CD4-positive, alpha-beta T cell treated with Interleukin-17A for 1 hour (primary cell): ENCODE results near the gene ARSI.

ENCODE experiments used
- DNase-seq: peaks from one replicate; pipeline ENCODE4 v3.0.0-alpha.2; 2020

Gene ARSI

DNA sequence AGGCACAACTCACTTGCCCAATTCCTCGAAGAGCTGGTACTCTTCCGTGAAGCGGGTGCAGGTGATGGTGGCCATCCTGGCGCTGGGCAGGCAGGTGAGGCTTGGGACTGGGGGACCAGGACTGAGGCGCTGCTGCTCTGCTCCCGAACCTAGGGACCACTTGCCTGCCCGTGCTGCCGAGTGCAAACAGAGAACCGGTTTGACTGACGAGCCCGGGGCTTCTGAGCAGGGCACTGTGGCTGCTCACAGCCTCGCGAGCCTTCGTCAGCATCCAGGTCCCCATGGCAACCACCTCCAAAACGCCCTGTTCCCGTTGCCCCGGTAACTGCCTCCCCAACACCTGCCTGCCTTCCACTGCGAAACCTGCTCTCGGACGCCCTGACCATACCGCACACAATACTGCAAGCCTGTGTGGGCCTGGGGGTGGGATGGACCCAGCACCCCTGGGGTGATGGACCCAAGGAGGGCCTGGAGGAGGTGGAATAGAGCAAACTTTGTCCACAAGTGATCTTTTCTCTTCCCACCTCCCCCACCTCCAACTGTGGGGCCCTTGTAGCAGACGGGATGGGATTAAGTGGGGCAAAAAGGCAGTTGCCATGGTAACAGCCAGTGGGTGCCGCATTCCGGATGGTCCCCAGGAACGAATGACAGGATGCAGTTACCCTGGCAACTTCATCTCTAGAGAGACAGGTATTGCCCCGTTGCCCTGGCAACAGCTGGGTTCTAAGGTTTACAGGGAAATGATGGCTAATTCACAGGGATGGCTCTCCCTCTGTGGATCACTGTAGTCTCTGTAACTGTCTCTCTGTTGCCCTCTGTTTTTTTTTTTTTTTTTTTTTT, 12.9 kb downstream of the ARSI start, which contains the start of gene CAMK2A:
CAMK2A (minus strand) TSS at position 223 of the 840 bp plus-strand sequence; CDS start at position 75, 148 bp downstream.
- DNase-seq, result no peak

DNA sequence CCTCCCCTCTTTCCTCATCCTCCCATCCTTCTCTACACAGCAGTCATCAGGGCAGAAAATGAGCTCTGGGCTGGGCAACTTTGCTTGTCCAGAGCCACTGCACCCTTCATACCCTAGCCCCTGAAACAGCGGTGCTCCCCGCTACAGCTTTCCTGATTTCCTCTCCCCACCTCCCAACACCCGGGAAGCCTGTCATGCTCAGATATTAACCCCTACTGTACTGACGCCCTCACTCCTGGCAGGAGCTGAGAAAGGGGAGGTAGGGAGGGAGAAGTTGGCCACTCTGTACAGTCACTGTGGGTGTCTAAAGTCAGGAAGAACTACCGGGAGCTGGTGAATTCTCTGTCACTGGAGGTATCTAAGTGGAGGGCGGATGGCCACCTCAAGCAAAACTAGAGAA, 13.9 kb downstream of the ARSI start:
- DNase-seq, result no peak

DNA sequence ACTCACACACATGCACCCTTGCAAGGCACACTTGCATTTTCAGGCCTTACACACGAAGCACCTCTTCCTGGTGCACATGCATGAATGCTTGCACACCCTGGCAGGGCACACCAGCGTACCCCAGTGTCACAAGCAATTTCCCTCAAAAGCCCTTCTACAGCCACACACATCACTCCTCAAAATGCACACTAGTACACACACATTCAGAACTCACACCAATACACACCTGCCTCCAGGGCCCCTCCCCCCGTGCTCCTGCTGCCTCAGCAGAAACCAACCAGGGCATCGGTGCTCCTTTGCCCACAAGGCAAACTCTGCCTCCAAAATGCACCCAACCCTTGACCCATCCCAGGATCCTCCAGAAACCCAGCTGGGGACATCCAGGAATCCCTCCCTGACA, 14.3 kb downstream of the ARSI start:
- no peak for DNase-seq

DNA sequence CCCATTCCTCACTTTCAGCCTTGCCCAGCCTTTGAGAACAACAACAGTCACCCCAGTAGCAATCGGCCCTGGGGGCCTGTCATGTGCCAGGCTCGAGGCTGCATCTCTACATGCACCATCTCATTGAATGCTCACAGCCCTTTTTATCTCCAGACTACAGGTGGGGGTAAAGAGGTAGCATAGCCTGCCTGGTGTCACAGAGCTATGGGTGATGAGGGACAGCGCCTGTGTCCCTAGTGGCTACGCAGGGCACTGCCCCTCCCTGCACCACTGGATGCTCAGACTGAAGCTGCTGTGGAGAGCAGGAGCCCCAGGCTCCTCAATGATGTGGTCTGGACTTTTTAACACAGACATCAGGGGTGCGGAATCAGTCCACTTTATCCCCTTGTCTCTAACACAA, 15.9 kb downstream of the ARSI start:
- no peak for DNase-seq

DNA sequence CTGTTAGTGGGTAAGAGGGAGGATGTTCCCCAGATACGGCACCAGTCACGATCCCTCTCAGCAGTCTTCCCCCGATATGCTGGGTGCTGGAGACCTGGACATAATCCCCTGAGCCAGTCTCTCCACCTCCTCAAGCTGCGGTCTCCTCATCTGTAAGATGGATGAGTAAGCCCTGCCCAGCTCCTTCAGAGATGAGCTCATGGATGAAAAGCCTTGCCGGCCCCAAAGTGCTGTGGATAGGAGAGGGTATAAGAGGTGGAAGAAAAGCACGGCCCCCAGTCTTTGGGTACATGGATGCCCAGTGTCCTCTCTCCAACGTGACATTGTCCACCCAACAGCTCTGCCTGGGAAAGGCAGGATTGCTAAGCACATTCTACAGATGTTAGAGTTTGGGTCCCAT, 17.6 kb downstream of the ARSI start:
- no peak for DNase-seq

DNA sequence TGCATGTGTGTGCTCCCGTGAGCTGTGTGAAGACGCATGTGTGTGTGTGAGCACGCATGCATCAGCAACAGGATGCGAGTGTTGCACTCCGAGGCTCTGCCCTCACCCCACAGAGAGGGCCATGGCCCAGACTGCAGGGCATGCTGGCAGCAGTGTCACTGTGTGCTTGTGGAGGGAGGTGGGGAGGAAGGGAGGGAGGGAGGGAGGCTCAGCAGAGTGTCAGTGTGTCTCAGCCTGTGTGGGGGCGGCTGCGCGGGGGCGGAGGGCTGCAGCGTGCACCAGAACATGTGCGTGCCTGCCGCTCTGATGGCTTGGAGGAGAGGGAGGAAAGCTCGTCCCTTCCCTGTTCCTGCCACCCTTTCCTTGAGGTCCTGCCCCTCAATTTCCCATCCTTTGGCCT, 18.4 kb downstream of the ARSI start:
- no peak for DNase-seq

DNA sequence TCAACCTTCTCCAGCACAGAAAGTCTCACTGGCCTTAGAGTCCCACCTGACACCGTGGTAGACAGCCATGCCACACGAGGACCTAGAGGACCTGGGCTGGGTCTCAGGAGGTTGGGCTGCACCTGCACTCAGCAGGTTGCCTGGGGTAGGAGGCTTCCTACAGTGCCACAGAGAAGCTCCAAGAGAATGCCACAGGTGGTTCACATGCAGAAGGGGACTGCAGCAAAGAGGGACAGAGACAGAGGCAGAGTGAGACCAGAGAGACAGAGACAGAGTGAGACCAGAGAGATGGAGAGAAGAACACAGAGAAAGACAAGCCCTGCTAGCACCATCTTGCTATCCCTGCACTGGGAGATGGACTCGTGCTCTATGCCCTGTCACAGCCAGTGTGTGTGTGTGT, 18.8 kb downstream of the ARSI start:
- DNase-seq, result no peak

DNA sequence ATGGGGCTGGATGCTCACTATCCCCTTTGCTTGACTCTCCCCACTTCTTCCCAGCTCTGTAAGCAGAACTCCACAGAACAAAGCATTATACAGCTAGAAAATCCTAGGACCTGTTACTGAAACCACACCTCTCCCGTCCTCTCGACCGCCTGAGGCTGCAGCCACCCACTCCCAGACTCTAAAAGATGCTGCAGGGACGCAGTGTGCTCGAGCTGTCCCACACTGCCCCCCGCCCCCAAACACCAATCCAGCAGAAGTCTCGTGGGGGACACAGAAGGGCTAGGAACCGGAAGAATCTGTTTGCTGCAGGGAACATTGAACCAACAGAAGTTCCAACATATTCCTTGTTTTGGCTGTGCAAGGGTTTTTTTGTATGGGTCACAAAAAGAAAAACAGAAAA, 20.7 kb downstream of the ARSI start:
- DNase-seq, result no peak

DNA sequence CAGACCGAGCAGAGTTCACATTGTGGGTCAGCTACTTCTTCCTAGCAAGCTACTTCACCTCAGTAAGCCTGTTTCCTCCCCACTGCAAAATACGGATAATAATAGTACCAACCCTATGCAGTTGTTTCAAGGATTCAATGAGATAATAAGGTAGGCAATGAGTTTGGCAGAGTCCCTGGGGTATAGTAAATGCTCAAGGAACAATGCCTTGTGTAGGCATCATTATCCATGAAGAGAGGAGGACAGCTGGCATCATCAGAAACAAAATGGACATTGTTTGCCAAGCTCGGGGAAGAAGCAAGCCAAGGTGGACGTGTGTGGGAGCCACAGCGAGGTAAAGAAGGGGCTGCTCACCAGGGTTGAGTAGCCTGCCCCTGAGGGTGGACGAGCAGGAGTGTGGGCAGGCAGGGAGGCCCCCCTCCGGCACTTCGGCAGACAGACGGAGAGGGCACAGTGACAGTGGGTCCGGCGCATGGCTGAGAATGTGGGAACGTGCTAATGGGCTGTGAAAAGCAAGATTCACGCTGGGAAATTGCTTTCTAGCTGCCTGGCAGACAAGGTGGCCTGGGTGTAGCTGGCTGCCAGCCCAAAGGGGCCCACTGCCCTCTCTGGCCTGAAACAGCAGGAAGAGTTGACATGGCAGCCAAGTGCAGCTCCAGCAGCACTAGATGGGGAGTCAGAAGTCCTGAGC, 23.2 kb downstream of the ARSI start:
- DNase-seq, result no peak

DNA sequence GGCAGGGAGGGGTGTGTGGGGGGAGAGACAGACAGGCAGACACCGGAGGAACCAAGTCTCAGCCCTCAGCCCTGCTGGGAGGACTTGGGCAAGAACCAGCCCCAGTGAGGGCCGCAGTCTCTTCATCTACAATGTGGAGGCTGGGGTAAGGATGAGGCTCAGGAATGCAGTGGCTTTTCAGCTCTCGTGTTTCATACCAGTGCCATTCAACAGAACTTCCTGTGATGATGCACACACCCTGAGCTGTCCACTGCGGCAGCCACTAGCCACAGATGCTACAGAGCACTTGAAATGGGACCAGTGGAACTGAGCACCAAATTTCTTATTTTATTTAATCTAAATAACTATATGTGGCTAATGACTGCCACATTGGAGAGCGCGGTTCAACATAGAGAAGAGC, 23.8 kb downstream of the ARSI start:
- no peak for DNase-seq

DNA sequence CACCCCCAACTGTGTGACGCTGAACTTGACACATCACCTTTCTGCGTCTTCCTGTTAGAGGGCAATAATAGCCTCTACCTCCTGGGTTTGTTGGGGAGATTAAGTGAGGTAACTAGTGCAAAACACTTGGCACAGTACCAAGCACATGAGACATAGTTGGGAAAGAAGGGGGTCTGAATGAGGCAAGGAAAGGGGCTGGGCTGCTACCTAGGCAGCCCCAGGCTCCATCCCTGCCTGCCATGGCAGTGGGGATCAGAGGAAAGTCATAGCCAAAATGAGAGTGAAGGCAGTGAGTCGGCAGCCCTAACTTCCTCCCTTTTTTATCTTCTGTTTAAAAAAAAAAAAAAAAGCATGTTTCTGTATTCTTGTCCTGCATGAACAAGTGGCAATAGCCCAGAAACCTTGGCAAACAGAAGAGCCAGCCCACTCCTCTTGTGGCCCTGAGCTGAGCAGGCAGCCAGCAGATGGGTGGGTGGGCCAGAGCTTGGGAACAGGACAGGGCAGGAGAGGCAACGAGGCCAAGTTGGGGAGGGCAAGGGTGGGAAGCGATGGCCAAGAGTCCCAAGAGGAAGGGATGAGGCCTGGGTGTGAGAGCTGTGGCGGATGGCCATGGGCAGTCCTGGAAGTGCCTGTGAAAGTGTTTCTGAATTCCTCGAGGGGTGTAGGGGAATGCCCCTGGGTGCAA, 24.5 kb downstream of the ARSI start:
- DNase-seq, result no peak

DNA sequence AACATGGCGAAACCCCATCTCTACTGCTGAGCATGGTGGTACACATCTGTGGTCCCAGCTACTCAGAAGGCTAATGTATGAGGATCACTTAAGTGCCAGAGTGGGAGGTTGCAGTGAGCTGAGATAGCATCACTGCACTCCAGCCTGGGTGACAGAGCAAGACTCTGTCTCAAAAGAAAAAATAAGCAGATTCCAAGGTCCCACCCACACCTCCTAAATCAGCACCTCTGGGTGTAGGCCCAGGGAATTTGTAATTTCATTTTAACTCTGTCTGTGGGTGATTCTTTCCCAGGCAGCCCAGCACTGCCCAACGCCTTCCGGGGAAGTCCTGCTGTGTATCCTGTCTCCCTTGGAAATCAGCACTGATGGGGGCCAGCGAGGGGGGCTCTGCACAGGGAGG, 25.7 kb downstream of the ARSI start:
- no peak for DNase-seq

DNA sequence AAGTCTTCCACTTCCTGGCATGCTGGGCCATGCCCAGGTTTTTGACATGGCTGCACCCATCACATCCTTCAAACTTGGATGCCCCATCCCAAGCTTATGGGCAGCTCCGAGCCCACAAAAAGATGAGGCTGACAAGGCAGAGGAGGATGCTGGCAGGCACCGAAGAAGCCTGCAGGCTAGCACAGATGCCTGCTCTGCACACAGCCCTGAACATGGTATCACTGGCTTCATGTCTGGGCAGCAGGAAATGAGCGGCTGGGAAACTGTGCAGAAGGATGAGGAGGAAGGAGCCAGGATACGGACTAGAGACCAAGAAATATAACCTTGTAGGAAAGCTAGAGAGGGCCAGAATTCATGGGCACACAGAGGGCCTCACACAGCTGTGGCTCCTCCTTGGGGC, 27.9 kb downstream of the ARSI start:
- DNase-seq, result no peak

DNA sequence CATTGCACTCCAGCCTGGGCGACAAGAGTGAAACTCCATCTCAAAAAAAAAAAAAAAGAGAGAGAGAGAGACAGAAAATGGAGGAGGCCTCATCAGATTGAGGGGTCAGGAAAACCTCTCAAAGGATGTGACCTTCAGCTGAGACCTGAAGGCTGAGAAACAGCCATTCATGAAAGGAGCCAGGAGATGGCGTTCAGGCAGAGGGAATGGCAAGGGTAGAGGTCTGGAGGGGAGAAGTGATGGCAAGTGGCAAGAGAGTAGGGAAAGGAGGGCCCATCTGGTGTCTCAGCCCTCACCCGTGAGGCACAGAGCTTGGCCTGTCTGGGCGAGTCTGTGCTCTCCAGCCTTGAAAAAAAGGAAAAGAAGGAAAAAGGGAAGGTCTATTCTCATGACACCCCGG, 30.2 kb downstream of the ARSI start:
- DNase-seq, result peak; percentile 15

DNA sequence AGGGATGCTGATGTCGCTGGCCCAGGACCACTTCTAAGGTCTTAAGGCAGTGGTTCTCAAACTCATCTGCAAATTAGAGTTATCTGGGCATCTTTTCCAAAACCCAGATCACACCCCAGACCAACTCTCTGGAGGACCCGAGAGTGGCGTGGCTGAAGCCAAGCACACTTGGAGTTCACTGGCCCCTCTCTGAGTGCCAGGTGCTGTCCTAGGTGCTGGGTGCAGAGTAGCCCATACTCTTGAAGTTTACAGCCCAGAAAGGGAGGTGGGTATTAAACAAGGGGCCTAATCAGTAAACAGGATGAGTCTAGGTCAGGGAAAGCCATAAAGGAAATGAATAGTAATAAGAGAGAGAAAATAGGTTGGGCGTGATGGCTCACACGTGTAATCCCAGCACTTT, 30.8 kb downstream of the ARSI start:
- no peak for DNase-seq

DNA sequence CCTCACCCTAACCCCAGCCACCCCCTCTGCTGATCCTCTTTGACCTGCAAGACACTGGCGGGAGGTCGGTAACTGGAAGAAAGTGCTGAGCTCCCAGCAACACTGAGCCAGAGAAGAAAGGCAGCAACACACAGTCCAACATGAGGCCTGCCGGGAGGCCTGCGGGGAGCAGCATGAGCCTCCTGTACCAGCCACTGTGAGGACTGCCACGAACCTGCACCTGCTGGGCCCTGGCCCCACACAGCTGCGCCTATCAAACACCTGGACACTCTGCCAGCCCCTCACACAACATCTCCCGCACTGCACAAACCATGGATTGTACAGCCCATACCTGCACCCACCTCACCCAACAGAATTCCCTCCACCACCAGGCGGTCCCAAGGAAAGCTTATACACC, 31.4 kb downstream of the ARSI start:
- no peak for DNase-seq

DNA sequence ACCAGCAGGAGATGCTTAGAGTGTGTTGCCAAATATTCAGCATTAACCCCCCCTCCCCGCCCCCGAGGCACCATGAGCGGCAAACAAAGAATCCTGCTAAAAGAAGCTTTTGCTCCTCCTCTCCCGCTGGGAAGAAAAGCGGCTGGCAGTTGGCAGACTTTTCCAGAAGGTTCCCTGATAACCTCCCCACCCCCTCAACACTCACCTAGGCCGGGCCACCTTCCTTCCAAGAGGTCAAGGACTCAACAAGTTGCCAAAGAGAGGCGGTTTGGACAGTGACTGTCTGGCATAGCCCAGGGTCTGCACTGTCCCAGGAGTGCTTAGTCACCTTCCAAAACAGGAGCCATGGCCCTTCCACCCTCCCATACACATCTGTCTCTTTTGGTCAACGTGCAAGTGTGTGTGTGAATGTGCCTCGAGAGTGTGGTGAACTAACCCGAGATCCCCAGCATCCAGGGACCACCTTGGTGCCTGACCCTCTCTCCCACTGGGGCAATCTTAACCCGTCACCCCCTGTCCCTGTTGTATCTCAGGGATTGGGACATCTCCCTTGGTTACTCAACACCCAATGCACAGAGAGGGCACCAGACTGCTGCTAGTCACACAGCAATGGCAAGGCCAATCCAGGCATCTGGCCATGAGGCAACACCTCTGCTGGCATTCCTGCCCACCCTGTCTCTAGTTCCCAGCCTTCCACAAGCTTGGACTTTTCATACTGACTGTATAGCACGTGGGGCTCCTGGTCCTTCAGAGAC, 32.0 kb downstream of the ARSI start:
- DNase-seq, result no peak

DNA sequence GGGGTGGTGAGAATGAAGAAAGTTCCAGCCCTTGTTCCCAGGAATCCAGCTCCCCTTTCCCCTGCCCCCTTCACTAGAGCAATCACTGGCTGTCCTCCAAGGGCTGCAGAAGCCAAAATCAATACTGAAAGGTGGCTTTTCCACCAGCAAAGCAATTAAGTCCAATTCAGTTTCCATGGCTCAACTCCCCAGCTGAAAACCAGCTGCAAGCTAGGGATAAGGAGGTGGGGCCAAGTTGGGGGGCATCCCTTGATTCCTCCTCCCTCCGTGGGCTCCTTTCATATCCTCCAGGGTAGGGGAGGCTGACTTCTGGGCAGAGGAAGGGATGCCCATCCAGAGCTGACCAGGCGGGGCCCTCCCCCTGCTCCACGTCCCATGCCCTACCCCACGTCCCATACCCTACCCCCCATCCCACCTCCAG, 35.8 kb downstream of the ARSI start:
- DNase-seq, result no peak

DNA sequence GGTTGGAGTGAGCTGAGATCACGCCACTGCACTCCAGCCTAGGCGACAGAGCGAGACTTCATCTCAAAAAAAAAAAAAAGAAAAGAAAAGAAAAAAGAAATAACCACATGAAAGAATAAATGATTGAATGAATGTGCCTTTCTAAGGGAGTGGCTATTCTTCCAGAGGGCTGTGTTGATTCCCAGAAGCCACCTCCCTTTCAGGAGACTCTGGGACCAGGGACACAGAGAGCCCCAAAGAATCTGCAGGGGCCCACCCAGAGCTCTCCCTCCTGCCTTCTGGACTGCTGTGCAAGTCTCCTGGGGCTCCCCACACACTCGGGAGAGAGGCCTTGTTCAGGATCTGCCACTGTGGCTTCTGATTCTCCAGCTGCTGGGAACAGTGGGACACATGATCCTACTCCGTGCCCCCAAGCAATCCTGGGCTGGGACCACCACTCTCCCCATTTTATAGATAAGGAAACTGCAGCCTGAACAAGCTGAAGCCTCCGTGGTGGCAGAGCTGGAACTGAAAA, 36.8 kb downstream of the ARSI start:
- DNase-seq, result no peak

DNA sequence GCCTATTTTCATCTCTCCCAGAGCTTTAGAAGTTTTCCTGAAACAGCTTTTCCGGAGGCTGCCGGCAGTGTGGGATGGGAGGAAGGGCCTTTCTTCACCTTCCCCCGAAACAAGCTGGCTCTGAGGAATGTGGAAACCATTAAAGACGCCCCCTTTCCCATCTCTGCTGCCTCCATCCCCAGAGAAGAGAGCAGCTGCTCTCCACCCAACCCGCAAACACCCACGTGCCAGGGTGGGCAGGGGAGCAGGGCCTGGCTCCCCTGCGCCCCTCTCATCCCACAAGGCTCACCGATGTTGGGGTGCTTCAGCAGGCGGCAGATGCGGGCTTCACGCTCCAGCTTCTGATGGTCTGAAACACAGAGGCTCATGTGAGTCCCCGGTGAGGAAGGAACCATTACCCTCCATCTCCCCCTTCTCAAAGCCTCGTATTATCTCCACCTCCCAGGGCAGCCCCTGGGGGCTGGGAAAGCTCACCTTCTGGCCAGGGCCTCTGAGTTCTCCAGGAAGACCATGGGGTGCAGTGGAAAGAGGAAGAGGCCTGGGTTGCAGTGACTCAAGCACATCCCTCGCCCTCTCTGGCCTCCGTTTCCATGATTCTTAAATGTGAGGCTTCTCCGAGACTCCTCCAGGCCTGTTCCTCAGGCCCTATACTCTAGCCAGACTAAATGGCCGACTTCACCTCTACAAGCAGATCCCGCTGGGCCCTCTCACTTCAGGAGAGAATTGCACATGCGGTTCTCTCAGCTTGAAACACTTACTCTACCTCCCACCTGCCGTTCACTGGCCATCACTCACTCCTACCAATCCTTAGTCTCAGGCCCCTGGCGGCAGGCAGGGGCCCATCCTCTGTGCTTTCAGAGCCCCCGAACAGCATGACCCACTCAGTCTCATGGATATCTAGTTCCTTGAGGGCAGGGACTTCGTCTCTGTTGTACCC, 37.8 kb downstream of the ARSI start:
- DNase-seq, result no peak

DNA sequence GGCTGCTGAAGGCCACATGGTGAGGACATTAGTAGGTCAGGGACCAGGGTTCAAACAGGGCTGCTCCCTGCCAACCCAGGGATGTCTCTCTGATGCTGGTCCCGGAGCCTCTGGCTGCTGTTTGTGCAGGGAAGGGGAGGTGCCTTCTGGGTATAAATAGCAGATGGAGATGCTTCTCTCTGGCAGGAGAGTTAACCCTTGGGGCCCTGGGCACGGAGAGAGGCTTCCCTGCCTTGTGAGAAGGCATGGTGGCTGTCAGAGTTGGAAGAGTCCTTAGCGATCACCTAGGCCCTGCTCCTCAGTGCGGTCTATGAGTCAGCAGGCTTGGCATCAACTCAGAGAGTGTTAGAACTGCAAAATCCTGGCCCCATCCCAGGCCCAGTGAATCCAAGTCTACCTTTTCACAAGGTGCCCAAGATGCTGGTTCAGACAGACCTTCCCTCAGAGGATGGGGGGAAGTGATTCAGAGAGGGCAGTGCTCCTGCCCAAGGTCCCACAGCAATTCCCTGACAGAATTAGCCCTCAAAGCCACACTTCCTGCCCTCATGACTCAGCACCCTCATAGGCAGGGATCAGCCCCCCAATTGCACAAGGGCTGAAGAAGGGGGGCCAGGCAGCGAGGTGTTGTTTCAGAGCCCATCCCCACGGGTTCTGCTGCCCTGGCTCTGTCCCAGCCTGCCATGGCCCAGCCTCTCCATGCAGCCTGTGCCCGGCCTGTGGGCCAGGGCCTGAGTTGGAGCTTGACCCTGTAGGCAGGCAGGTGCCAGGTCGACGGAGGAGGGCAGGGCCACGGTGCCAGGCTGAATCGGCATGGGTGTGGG, 38.7 kb downstream of the ARSI start:
- DNase-seq, result no peak
